ENCODE measurements around the gene GAN.

GRCh38 chr16:81369888-81370504, 55.2 kb downstream of the GAN start:
- TF ChIP-seq CTCF (conservative IDR thresholded peaks at IDR 0.05) (no peak), ZFX (IDR thresholded peaks at IDR 0.05) (no peak)
